ENCODE results near the gene KIF9.
"Not testable (repeated sequence)": the region's sequence is repeated elsewhere in the genome, so short reads cannot be mapped to it uniquely, and the experiment has no call there.

The KIF9 gene

DNA sequence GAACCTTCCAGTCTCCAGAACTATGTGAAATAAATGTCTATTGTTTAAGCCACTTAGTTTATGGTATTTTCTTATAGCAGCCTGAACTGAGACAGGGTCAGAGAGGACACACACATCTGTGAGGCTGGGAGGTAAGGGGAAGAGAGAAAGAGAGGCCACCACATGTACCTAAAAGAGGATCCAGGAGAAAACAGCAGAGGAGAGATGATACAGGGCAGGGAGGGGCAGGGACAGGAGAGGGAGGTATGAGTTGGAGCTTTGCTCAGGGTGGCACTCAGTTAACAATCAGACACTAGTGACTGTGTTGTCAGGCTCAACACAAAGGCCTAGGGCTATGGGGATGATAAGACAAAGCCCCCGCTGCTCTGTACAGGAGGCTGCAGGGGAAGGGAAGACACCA, 17.6 kb downstream of the KIF9 start:
- DNase-seq (ENCODE audit: low read depth, low spot score): no peak
- no peak overlapping the region for H3K4me3 ChIP-seq (ENCODE audit: low read length)

DNA sequence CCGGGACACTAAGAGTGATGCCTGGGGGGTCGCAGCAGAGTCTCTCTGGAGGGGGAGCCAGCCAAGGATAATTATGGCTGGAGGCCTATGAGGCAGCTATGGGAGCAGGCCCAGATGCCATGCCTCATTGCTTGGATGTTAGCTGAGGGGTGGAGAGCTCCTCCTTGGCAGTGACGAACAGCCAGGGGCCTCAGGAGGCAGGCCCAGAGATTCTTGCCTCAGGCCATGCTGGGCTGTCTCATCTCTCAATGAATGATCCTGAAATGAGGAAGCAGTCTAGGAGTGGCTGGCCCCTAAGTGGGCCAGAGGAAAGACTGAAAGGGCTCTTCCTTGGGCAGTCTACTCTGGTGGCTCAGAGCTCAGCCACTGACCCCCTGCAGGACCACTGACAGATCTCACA, 21.3 kb downstream of the KIF9 start:
- no peak overlapping the region for H3K4me3 ChIP-seq (ENCODE audit: low read length)
- DNase-seq (ENCODE audit: low read depth, low spot score): no peak

DNA sequence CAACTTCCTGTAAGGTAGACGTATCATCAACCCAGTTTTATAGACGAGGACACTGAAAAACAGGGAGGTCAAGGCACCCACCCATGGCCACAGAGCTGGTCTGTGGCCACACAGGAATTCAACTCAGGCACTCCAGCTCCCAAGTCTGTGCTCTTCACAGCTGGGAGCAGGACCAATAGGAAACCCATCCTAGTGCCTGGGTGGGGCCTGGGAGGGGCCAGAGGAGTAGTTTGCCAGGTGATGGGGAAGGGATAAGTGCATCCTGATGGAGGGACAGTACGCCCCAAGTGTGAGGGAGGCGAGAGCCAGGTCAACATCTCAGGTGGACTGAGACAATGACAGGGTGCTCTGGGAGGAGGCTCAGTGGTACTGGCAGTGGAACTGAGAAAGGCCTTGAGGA, 22.0 kb downstream of the KIF9 start:
- H3K4me3 ChIP-seq (ENCODE audit: low read length): no peak overlapping the region
- DNase-seq (ENCODE audit: low read depth, low spot score): no peak

DNA sequence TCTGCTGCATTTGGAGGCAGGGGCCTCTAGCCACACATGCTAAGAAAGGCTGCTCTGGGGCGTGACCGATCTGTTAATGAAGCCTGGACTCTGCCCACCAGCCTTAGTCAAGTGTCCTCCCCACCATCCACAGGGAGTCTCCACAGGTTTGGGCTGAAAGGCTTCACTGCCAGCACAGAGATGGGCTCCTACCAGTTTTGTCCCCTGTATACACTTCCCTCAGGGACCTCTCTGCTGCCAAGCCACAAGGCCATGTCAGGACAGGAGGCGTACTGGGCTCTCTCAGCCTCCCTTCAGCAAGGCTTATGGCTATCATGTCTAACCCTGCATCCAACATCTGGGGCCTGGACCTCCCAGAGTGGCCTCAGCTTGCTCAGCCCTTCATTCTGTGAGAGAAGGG, 23.5 kb downstream of the KIF9 start:
- no peak overlapping the region for H3K4me3 ChIP-seq (ENCODE audit: low read length)
- no peak for DNase-seq (ENCODE audit: low read depth, low spot score)

DNA sequence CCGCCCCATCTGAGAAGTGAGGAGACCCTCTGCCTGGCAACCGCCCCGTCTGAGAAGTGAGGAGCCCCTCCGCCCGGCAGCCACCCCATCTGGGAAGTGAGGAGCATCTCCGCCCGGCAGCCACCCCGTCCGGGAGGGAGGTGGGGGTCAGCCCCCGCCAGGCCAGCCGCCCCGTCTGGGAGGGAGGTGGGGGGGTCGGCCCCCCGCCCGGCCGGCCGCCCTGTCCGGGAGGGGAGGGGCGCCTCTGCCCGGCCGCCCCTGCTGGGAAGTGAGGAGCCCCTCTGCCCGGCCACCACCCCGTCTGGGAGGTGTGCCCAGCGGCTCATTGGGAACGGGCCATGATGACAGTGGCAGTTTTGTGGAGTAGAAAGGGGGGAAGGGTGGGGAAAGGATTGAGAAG, 26.3 kb downstream of the KIF9 start:
- not testable (repeated sequence) for DNase-seq (ENCODE audit: low read depth, low spot score); H3K4me3 ChIP-seq (ENCODE audit: low read length)

DNA sequence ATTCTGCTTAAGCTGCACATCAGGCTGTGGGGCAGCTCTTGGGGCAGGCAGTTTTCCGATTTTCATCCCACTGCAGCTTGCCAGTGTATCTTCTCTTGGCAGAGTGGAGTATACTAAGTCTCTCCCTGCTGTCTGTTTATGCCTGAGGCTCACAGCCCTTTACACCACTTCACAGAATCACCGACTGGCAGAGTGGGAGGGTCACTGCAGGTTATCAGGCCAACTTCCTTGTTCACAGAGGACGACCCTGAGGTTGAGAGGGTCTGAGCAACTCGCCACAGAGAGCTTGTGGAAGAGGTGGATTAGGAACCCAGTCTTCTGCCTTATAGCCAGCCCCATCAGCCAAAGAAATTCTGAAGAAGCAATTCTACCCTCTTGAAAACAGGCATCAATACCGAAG, 30.9 kb downstream of the KIF9 start:
- no peak overlapping the region for H3K4me3 ChIP-seq (ENCODE audit: low read length)
- DNase-seq (ENCODE audit: low read depth, low spot score): no peak

DNA sequence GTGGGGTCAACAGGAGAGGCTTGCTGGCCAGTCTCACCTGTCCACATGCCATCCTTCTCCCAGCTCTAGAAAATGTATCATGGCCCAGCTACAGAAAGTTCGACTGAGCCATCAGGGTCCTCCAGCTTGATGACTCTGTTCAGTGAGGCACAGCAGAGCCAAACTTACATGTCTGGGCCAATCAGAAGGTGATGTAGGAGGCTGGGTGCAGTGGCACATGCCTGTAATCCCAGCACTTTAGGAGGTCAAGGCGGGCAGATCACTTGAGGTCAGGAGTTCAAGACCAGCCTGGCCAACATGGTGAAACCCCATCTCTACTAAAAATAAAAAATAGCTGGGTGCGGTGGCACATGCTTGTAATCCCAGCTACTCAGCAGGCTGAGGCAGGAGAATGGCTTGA, 31.5 kb downstream of the KIF9 start:
- DNase-seq (ENCODE audit: low read depth, low spot score); H3K4me3 ChIP-seq (ENCODE audit: low read length): not testable (repeated sequence)

DNA sequence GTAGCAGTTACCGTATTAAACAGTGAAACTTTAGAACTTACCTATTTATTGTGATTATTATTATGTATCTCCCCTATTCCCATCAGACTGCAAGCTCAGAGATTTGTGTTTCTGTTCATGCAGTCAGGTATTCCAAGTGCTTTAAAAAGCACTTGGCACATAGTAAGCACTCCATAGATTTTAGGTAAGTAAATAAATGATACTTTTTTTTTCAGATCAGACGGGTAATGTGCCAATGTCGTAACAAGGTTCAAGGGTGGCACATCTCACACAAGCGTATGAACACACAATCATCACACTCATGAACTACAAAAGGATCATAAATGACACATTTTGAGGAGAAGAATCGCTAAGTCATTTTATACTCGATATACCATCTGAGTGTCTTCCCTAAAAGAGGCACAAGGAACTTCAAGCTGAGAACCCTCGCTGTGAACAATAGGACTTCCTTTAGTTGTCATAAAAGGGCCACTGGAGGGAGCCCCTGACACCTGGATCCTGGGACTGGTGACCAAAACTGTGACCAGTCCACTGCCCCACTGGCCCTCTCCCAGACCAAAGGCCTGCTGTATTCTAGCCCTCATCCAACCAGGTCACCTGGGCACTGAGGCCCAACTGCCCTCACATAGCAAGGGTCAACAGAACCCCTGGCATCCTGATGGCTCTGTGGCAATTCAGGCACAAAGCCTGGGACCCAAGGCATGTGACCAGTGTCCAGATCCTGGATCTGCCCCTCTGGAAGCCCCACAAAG, 32.1 kb downstream of the KIF9 start:
- no peak overlapping the region for H3K4me3 ChIP-seq (ENCODE audit: low read length)
- no peak for DNase-seq (ENCODE audit: low read depth, low spot score)

DNA sequence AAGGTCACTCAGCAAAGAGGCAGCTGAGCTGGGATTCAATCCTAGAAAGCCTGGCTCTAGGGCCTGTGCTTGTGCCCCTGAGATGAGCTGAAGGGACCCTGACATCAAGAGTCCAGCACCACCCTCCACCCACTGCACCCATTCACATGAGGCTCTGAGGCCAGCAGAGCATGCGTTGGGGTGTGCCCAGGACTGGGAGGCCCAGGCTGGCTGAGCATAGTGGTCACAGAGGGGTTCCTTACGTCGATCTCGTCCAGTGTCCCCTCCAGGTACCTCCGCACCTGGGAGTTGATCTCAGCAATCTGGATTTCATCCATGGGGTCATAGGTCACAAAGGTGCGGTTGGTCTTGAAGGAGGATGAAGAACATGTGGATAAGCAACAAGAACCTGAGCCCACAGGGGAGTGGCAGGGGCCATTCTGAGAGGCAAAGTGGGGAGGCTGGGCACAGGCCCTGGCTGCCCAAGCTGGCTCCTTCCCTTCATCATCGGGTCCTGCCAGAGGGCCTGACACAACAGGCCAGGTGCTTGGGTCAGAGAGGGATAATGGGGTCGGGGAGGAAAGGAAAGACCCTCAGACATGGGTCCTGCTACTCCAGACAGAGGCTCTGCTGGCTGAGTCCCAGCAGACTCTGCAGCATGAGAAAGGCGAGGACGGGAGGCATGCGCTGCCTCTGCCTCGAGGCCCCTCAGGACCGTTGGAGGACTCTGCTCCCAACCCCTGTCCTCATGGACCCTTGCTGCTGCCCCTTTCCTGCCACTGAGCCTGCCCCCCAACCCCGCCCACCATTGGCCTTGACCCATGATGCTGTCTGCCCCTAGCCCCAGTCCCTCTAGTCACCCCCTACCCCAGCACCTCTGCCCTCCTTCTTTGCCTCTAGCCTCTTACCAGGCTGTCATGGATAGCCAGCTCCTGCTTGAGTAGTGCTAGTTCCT, 35.2 kb downstream of the KIF9 start:
- no peak for DNase-seq (ENCODE audit: low read depth, low spot score)
- H3K4me3 ChIP-seq (ENCODE audit: low read length): no peak overlapping the region

DNA sequence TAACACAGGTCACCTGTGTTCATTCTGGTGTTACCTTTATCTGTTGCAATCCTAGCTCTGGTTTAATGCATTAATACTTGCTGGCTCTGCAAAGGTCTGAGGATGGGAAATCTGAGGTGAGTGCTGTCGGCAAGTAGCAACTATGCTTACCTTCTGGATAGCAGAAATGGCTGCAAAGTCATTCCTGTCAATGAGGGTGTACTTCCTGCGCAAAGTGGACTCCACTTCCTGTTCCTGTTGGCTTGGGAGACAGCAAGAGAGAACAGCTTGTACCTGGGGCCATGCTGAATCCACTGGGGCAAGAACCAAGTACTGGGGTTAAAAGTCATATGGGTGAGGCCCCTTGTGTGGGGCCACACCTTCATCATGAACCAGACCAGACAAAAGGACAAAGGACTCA, 37.3 kb downstream of the KIF9 start:
- no peak overlapping the region for H3K4me3 ChIP-seq (ENCODE audit: low read length)
- no peak for DNase-seq (ENCODE audit: low read depth, low spot score)

DNA sequence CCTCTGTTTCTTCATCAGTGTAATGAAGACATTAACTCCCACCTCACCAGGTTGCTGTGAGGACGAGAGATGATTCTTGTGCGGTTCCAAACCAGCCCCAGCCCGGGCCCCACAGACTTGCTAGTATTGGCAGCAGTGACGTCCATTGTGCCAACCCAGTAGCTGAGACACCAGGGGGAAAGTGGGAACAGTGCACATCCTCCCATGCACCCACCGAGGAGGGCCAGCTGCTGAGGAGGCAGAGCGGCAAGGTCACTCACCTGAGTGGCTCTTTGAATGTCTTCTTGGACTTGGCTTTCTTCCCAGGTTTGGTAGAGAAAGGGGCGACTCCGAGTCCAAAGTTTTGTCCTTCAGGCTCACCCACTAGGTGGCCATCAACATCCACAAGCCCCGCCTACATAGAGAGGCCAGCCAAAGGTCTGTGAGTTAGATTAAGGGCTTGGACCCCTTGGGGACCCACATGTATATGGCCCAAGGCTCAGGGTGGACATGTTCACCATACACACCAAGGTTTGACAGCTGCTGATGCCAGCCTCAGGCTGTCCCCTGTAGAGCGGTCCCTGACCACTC, 38.0 kb downstream of the KIF9 start:
- DNase-seq (ENCODE audit: low read depth, low spot score): no peak
- no peak overlapping the region for H3K4me3 ChIP-seq (ENCODE audit: low read length)

DNA sequence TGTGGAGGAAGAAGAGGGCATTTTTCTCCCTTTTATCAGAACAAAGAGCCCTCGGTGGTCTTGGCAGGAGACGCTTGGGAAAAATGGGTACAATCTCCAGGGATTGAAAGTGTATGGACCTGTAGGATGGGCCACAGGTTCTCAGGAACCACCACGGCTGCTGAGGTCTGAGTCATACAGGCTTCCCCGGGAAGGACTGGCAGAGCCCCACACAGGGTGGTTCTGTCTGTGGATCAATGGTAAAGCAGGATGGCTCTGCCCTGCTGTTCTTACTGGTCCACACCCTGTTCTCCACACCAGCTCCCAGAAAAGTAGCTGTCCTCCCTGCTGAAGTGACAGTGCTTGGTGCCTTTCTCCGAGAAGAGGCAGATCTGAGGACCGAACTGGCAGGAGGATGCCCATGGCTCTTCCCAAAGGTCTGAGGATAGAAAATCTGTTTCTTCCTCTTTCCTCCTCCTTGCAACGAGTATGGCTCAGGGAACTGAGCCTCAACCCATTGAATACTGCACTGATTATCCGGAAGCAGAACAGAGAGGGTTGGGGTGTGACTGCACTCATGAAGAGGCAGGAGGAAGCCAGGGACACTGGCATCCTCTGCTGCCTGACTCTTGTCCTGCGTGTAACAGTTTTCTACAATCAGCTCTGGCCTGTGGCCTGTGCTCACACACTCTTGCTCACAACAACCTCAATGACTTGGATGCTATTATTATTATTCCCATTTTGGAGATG, 39.0 kb downstream of the KIF9 start:
- no peak for DNase-seq (ENCODE audit: low read depth, low spot score)
- no peak overlapping the region for H3K4me3 ChIP-seq (ENCODE audit: low read length)

DNA sequence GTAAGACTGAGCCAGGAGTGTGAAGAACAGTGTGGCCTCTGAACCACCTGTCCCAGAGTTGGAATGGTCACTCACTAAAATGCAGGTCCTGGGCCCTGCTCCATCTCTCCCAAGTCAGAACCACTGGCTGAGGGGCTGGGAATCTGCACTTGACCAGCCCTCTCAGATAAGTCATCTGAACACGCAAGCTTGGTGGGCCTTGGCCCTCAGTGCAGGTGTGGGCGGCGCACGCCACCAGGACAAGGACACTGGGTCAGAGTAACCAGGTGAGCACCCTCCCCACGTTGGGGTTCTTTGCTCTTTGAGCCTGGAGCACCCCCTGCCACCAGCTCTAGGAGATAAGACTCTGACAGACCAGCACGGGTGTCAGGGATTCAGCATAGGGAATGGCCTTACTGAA, 42.7 kb downstream of the KIF9 start:
- no peak for DNase-seq (ENCODE audit: low read depth, low spot score)
- no peak overlapping the region for H3K4me3 ChIP-seq (ENCODE audit: low read length)

DNA sequence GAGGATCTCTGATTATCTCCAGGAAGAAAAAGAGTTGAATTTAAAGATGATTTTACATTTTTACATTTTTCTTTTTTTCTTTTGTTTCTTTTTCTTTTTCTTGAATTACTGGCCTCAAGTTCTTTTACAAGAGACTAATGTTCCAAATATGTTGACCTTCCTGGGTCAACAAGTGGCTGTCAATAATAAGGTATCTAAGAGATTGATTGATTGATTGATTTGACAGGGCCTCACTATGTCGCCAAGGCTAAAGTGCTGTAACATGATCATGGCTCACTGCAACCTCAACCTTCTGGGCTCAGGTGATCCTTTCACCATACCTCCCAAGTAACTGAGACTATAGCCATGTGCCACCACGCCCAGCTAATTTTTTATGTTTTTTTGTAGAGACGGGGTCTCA, 44.6 kb downstream of the KIF9 start:
- no peak overlapping the region for H3K4me3 ChIP-seq (ENCODE audit: low read length)

DNA sequence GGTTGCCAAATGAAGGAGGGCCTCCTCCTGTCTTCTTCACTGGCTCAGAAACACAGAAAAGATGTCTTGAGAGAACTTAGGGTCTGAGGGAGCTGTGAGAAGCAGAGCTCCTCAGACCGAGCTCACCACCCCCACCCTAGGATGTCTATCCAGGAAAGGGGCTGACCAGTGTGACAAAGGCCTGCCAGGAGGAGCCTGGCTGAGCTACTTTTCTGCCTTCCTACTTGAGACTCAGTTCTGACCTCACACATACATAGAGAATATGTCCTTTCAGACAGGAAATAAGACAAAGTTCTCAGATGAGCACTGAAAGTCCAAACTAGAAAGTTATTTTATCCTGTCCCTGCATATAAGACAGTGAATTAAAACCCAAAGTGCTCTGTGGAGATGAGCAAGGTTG, 54.5 kb downstream of the KIF9 start:
- no peak for DNase-seq (ENCODE audit: low read depth, low spot score)
- H3K4me3 ChIP-seq (ENCODE audit: low read length): no peak overlapping the region

More for the DNA sequence above, 44.6 kb downstream of the KIF9 start:
- no peak for DNase-seq (ENCODE audit: low read depth, low spot score)

DNA sequence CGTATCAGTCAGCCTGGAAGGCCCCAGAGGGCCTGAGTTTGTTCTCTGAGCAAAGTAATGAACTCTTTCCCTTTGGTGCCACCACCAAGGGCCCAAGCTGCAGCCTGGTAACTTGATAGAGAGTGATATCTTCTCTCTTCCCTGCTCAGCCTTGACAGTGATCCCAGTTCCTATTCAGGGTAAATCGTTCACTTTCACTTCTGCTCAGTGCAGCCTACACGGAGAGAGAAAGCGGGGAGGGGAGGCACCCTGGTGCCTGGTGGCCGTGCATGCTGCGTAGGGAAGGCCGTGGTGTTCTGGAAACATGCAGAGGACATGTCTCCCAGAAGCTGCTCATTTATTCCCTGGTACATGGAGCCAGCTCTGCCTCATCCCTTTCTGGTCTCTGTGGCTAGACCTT, 54.9 kb downstream of the KIF9 start:
- no peak overlapping the region for H3K4me3 ChIP-seq (ENCODE audit: low read length)
- no peak for DNase-seq (ENCODE audit: low read depth, low spot score)

DNA sequence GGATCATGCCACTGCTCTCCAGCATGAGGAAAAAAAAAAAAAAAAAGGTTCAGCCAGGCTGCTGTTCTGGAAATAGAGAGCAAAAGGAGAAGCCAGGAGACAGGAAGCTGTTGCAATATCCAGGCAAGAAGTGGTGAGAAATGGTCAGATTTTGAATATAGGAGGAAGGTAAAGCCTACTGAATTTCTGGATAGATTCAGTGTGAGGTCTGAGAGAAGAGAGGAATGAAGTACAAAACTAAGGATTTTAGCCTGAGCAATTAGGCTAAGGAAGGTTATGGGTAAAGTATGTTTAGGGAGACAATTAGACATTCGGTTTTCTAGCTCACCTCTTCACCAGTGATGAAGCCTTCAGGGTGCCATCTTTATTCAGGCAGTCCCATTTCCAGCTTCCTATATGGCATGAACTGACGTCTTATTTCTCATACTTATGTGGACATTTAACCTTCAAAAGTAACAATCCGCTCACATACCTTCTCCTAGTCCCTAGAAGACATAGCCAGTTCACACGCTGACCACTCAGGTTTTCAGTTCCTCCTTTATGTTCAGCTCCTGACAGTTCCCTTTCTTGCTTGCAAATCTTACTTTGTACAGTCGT, 57.2 kb downstream of the KIF9 start:
- no peak for DNase-seq (ENCODE audit: low read depth, low spot score)
- no peak overlapping the region for H3K4me3 ChIP-seq (ENCODE audit: low read length)

DNA sequence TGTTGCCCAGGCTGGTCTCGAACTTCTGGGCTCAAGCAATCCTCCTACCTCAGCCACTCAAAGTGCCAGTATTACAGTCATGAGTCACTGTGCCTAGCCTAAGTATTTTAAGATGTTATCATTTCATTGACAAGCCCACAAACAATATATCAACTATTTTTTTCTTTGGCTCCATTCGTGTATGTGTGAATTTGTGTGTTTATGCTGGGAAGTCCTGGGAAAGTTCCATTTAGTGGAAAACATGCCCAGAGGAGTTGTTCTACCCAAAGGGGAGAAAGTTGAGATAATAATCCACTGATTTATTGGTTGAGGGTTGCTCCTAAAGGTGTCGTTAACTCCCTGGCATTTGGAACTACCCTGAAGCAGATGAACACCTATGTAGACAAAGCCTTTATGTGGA, 58.8 kb downstream of the KIF9 start:
- H3K4me3 ChIP-seq (ENCODE audit: low read length): no peak overlapping the region

DNA sequence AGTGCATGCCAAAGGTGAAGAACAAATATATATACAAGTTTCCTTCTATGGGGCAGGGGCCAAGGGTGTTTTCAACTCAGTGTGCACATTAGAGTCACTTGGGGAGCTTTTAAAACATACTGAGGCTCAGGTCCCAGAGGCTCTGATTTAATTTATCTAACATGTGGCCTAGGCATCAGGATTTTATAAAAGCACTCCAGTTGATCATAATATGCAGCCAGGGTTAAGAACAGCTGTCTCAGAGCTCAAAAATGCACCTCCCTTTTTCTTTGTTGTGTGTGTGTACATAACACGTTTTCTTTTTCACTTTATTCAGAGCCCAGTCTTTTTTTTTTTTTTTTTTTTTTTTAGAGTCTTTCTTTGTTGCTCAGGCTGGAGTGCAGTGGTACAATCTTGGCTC, 60.8 kb downstream of the KIF9 start:
- DNase-seq (ENCODE audit: low read depth, low spot score): no peak
- H3K4me3 ChIP-seq (ENCODE audit: low read length): no peak overlapping the region

More for the DNA sequence above, 58.8 kb downstream of the KIF9 start:
- DNase-seq (ENCODE audit: low read depth, low spot score): no peak
